HG03280 (cell line): ENCODE results near the gene DOCK10.

Experiments used
- ATAC-seq: cut with Tn5 transposase; IDR thresholded peaks from one replicate; pipeline ENCODE4 v1.9.1; 2021; ENCODE audit warnings: mild to moderate bottlenecking, moderate library complexity; ENCODE audit not compliant: unreplicated experiment

The DOCK10 gene

DNA sequence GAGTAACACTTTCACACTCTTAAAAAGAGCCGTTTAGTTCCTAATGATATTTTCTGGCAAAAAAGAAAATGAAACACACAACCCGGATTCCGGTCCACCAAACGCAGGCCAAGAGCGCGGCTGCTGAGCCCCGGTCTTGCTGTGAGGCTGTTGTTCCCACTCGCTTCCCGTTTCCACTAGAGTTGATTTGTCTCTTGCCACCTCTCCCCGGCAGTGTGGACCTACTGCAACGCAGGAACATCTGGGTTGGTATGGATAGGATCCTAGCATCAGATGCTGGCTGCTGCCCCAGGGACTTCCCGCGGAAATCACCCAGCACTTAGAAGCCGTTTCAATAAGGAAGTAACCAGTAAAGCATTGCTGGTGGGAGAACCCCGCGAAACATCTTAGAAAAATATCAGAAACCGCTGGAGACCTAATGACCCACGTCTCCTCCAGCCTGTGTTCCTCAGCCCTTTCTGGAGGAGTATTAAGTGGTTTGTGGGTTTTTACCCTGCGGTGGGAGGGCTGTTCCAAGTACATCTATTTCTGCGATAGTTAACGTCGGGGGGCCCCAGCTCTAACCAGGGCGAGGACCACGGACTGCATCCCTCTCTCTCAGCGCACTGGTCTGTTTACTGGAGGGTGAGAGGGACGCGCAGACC lies 939 bp downstream of the DOCK10 start:
- ATAC-seq = peak; percentile 52

DNA sequence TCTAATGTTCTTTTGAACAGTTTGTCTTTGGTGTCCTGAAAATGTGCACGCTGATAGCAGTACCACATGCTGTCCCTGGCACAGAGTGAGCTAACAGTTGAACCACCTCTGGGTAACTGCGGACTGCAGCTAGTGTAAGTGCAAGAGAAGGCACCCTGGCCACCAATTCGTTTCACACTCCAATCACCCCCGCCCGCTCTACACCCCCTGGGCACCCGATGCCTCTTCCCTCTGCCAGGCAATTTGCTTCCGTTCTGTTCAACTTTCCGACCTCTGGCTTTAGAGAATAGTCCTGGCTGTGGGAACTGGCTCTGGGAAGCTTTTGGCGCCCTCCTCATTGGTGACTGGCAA lies 1.4 kb downstream of the DOCK10 start:
- ATAC-seq = peak; percentile 26

GRCh38 chr2:225040142-225040541 lies 2.1 kb downstream of the DOCK10 start:
- no peak for ATAC-seq

DNA sequence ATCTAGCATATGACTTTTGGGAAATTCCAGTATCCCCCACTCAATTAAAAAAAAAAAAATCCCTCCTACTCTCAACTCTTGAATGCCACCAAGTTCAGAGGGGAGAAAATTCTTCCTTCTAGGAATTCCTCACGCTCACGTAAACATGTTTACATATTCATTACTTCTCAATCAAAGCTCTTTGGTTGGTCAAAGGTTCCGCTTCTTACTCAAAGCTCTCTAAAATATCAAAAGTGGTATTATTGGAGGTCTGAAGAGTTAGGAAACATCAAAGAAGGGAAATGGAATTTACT lies 4.1 kb downstream of the DOCK10 start:
- no peak for ATAC-seq

- ATAC-seq = no peak
These were observed 4.6 kb downstream of the DOCK10 start for GRCh38 chr2:225037415-225038230.

DNA sequence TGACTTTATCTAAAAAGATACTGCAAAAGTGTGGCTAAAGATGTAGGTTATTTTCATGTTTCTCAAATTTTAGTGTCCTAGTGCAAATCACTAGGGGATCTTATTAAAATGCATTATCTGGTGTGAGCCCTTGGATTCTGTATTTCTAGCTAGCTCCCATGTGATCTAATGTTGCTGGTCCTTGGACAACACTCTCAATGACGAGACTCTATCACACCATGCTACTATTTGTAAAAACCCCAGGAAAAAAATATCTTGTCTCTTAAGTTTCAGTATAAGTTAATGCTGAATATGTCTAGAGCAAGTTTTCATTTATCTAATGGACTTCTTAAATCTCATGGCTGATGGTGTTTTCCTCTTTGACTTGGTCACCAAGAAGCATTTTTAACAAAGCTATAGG lies 5.8 kb downstream of the DOCK10 start:
- ATAC-seq = no peak

- ATAC-seq = no peak
These were observed 8.6 kb downstream of the DOCK10 start for GRCh38 chr2:225033440-225034318.

DNA sequence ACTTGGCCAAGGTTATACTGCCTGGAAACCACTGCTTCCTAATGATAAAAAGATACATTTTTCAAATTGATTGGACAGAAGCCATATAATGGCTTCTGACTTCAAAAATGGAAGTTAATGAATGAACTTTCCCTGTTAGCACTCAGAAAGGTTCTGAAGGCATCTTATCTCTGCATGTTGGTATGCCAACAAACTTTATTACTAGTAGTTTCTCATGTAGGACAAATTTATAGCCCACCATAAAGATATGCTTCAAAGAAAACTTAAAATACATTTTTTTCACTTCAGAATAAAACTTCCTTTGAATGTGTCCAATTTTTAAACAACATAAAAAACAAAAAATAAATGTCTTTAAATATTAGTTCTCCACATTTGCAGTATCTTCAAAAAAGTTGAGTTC lies 10.0 kb downstream of the DOCK10 start:
- ATAC-seq = no peak

- no peak for ATAC-seq
These were observed 10.7 kb downstream of the DOCK10 start for GRCh38 chr2:225031599-225031998.

- no peak for ATAC-seq
These were observed 11.4 kb downstream of the DOCK10 start for GRCh38 chr2:225030893-225031292.

- ATAC-seq = no peak
These were observed 12.1 kb downstream of the DOCK10 start for GRCh38 chr2:225030203-225030602.

DNA sequence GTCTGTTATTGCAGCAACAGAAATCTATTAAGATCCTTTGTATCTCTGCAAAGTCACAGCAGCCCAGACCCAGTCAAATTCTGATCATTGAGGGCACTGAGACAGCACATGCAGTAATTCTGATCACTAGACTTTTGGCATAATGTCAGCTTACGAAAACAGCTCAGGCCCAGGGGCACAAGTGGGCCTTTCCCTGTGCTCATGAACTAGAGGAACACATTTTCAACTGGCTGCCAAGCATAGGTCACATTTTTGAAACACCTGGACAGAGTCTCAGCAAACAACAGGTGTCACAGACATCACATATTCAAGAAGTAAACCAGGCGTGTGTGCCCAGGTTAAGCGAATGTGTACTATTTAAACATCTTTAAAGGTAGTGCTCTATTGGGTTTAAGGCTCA lies 13.7 kb downstream of the DOCK10 start:
- ATAC-seq = no peak

GRCh38 chr2:225027061-225027762 lies 15.1 kb downstream of the DOCK10 start:
- ATAC-seq = no peak

- ATAC-seq = no peak
These were observed 16.2 kb downstream of the DOCK10 start for GRCh38 chr2:225025917-225026571.

- no peak for ATAC-seq
These were observed 20.1 kb downstream of the DOCK10 start for GRCh38 chr2:225022188-225022587.

DNA sequence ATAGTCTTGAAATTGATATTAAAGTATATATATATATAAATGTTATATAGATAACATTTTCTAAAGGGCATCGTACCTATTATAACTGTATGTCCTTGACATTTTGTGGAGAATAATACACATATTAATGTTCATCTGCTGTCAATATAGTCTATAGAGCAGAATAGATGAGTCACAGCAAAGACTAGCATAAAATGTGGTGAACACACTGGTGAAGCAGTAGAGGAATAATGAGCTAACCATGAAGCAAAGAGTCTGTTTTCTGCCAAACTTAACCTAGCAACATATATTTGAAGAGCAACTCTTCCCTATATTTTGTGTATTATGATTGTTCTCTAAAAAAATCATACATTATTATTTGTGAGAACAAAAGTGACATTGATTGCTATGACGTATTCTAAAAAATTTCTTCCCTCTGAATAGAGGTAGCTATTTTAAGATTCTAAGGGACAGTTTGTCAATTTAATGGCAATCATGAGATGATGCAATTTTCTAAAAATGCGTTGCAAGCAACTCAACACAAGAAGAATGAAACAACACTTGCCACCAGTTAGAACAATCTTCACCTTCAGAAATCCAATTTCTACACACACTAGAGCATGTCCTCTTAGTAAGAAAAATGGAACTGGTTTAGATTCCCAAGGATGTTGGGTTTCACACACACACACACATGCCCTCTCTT lies 22.0 kb downstream of the DOCK10 start:
- ATAC-seq = no peak

DNA sequence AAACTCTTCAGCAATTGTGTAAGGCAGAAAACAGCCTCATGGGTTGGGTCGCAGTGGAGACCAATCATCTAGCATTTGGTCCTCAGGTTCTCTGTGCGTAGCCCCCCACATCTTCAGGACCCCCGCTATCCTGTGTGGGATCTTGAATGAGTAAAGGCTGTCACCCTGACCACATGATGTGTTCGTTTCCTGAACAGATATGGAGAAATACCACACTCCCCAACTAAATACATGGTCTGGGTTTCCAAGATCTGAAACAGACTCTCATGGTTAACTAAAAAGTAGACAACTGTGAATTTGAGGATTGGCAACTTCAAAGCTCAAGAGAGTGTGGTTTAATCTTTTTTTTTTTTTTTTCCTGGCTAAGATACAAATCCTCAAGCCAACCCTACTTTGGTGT lies 23.2 kb downstream of the DOCK10 start:
- ATAC-seq = no peak

- no peak for ATAC-seq
These were observed 24.6 kb downstream of the DOCK10 start for GRCh38 chr2:225017713-225018112.

- no peak for ATAC-seq
These were observed 25.1 kb downstream of the DOCK10 start for GRCh38 chr2:225017098-225017685.
